GM12878 (cell line): ENCODE data around the gene FAM200B.

Experiments used
- ASH2L ChIP-seq: fragments of 300-600, 200-600 bp; sonication (generic); IDR thresholded peaks from 2 replicates; pipeline ENCODE4 v1.6.1; 2017; ENCODE audit warnings: low read depth, mild to moderate bottlenecking, borderline replicate concordance
- CREM ChIP-seq: IDR thresholded peaks from 2 replicates; pipeline ENCODE4 v1.6.1; 2014; ENCODE audit warnings: antibody characterized with exemption, low read depth
- CTCF ChIP-seq, 3 experiments: IDR thresholded peaks in 2 of 3; conservative IDR thresholded peaks in 1 of 3; 2 replicates each; pipeline ENCODE4 v1.5.1; 2011; ENCODE audit warnings: low read depth in 3 of 3, low read length in 3 of 3, mild to moderate bottlenecking in 3 of 3, control low read depth in 2 of 3, moderate library complexity in 2 of 3, inconsistent platforms in 1 of 3, mixed read lengths in 1 of 3; ENCODE audit not compliant: control insufficient read depth in 2 of 3, insufficient read depth in 1 of 3; ENCODE audit errors: extremely low read depth in 1 of 3
- EZH2 ChIP-seq: IDR thresholded peaks from 2 replicates; pipeline ENCODE4 v1.6.1; 2012; ENCODE audit warnings: low read depth, mild to moderate bottlenecking, control low read depth, inconsistent platforms, low read length, borderline replicate concordance; ENCODE audit not compliant: control insufficient read depth
- FOXM1 ChIP-seq: IDR thresholded peaks from 2 replicates; pipeline ENCODE4 v1.6.1; 2012; ENCODE audit warnings: low read depth, mild to moderate bottlenecking, inconsistent platforms, low read length, moderate library complexity
- MEF2B ChIP-seq: fragments of 450-650 bp; IDR thresholded peaks from 2 replicates; pipeline ENCODE4 v1.6.1; 2018; ENCODE audit warnings: mild to moderate bottlenecking, moderate library complexity; ENCODE audit not compliant: partially characterized antibody, poor library complexity, severe bottlenecking
- RAD21 ChIP-seq: IDR thresholded peaks from 2 replicates; pipeline ENCODE4 v1.6.1; 2011; ENCODE audit warnings: mild to moderate bottlenecking, low read depth, low read length, moderate library complexity; ENCODE audit not compliant: insufficient read depth
- REST ChIP-seq: IDR thresholded peaks from 2 replicates; pipeline ENCODE4 v1.6.1; 2012; ENCODE audit warnings: mild to moderate bottlenecking, low read depth, low read length
- SPI1 ChIP-seq: IDR thresholded peaks from 2 replicates; pipeline ENCODE4 v1.6.1; 2011; ENCODE audit warnings: low read depth, mild to moderate bottlenecking, low read length, moderate library complexity, borderline replicate concordance; ENCODE audit not compliant: insufficient read depth
- TCF12 ChIP-seq: IDR thresholded peaks from 2 replicates; pipeline ENCODE4 v1.6.1; 2011; ENCODE audit warnings: low read depth, mild to moderate bottlenecking, low read length
- TF ChIP-seq, protein P1 (sequence below): IDR thresholded peaks from 2 replicates; pipeline ENCODE4 v1.6.1; 2011; ENCODE audit warnings: mild to moderate bottlenecking, low read depth, low read length, moderate library complexity; ENCODE audit not compliant: insufficient replicate concordance

- TF ChIP-seq FOXM1: no peak
- no peak for TF ChIP-seq MEF2B
- no peak for TF ChIP-seq RAD21
- TF ChIP-seq ASH2L: no peak
- no peak for TF ChIP-seq CTCF (IDR thresholded peaks at IDR 0.05 in 2 of 3, conservative IDR thresholded peaks at IDR 0.05 in 1 of 3; ENCODE audit: control insufficient read depth in 2 of 3, extremely low read depth in 1 of 3, insufficient read depth in 1 of 3, low read depth in 3 of 3, low read length in 3 of 3)
- no peak for TF ChIP-seq SPI1
- no peak for TF ChIP-seq REST
- no peak for TF ChIP-seq EZH2
- TF ChIP-seq, protein P1, sequence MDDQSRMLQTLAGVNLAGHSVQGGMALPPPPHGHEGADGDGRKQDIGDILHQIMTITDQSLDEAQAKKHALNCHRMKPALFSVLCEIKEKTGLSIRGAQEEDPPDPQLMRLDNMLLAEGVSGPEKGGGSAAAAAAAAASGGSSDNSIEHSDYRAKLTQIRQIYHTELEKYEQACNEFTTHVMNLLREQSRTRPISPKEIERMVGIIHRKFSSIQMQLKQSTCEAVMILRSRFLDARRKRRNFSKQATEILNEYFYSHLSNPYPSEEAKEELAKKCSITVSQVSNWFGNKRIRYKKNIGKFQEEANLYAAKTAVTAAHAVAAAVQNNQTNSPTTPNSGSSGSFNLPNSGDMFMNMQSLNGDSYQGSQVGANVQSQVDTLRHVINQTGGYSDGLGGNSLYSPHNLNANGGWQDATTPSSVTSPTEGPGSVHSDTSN: no peak
- no peak for TF ChIP-seq TCF12
- no peak for TF ChIP-seq CREM
Observed at GRCh38 chr4:15692602-15693001, 11.0 kb downstream of the FAM200B start.
